Measurements from ENCODE around the gene MCC.

GRCh38 chr5:113394658-113395057, 93.6 kb downstream of the MCC start:
- no peak for TF ChIP-seq CTCF (IDR thresholded peaks at IDR 0.05)
- TF ChIP-seq POLR2A (IDR thresholded peaks at IDR 0.05), result no peak
- TF ChIP-seq EP300 (IDR thresholded peaks at IDR 0.05), result no peak
- no peak for TF ChIP-seq POLR2AphosphoS5 (IDR thresholded peaks at IDR 0.05)

Measured in upper lobe of left lung (tissue), 4 donors.